H9 (cell line): ENCODE measurements around the gene CD164L2. TPM values are rescaled to one million over a fixed set of nuclear protein-coding genes. Genes with fewer than 3 reads are reported as not detected.

Experiments used
- DNase-seq: peaks from one replicate; pipeline ENCODE4 v3.0.0-alpha.2; 2017
- H2AFZ ChIP-seq: one replicate; pipeline ENCODE4 v1.6.1; 2013; ENCODE audit warnings: mild to moderate bottlenecking, low read length, control low read depth, moderate library complexity
- H2AK5ac ChIP-seq: 2 replicates; pipeline ENCODE4 v1.6.1; 2013; ENCODE audit warnings: low read length, control low read depth, mixed read lengths; ENCODE audit not compliant: insufficient read length
- H2BK120ac ChIP-seq: one replicate; pipeline ENCODE4 v1.6.1; 2013; ENCODE audit warnings: low read depth, mild to moderate bottlenecking, low read length, control low read depth, inconsistent platforms; ENCODE audit not compliant: poor library complexity, severe bottlenecking
- H2BK12ac ChIP-seq: 2 replicates; pipeline ENCODE4 v1.6.1; 2013; ENCODE audit warnings: low read length, control low read depth, mixed read lengths, low read depth; ENCODE audit not compliant: insufficient read length
- H2BK15ac ChIP-seq: 2 replicates; pipeline ENCODE4 v1.6.1; 2013; ENCODE audit warnings: low read depth, low read length, control low read depth
- H2BK20ac ChIP-seq: one replicate; pipeline ENCODE4 v1.6.1; 2013; ENCODE audit warnings: low read depth, mild to moderate bottlenecking, low read length, control low read depth, inconsistent platforms; ENCODE audit not compliant: poor library complexity, severe bottlenecking
- H2BK5ac ChIP-seq: 2 replicates; pipeline ENCODE4 v1.6.1; 2013; ENCODE audit warnings: low read length, control low read depth, mixed read lengths; ENCODE audit not compliant: insufficient read length
- H3K14ac ChIP-seq: 2 replicates; pipeline ENCODE4 v1.6.1; 2013; ENCODE audit warnings: low read length, control low read depth; ENCODE audit not compliant: insufficient read depth
- H3K18ac ChIP-seq: 2 replicates; pipeline ENCODE4 v1.6.1; 2013; ENCODE audit warnings: low read depth, mild to moderate bottlenecking, mixed read lengths, low read length, control low read depth; ENCODE audit not compliant: insufficient read length
- H3K23ac ChIP-seq: 2 replicates; pipeline ENCODE4 v1.6.1; 2013; ENCODE audit warnings: low read length, control low read depth, mixed read lengths, low read depth; ENCODE audit not compliant: insufficient read length
- H3K23me2 ChIP-seq: 2 replicates; pipeline ENCODE4 v1.6.1; 2013; ENCODE audit warnings: low read depth, mild to moderate bottlenecking, mixed read lengths, low read length, control low read depth; ENCODE audit not compliant: insufficient read length, poor library complexity, severe bottlenecking
- H3K27ac ChIP-seq: 2 replicates; pipeline ENCODE4 v1.5.1; 2013; ENCODE audit warnings: low read length, control low read depth, mixed read lengths, low read depth; ENCODE audit not compliant: insufficient read length
- H3K27me3 ChIP-seq: 2 replicates; pipeline ENCODE4 v1.6.1; 2013; ENCODE audit warnings: low read length, control low read depth, inconsistent platforms; ENCODE audit not compliant: insufficient read depth
- H3K4ac ChIP-seq: 2 replicates; pipeline ENCODE4 v1.6.1; 2013; ENCODE audit warnings: low read depth, mild to moderate bottlenecking, control low read depth, inconsistent platforms, low read length, moderate library complexity
- H3K4me1 ChIP-seq: 2 replicates; pipeline ENCODE4 v1.6.1; 2013; ENCODE audit warnings: low read length, control low read depth, inconsistent platforms; ENCODE audit not compliant: insufficient read depth
- H3K4me2 ChIP-seq: 2 replicates; pipeline ENCODE4 v1.6.1; 2013; ENCODE audit warnings: low read length, control low read depth, mixed read lengths; ENCODE audit not compliant: insufficient read length, insufficient read depth
- H3K56ac ChIP-seq: 2 replicates; pipeline ENCODE4 v1.6.1; 2013; ENCODE audit warnings: low read depth, mild to moderate bottlenecking, mixed read lengths, low read length, control low read depth; ENCODE audit not compliant: insufficient read length
- H3K79me1 ChIP-seq: 2 replicates; pipeline ENCODE4 v1.6.1; 2013; ENCODE audit warnings: low read depth, mild to moderate bottlenecking, moderate library complexity, low read length, control low read depth, inconsistent platforms; ENCODE audit not compliant: insufficient read depth, poor library complexity, severe bottlenecking
- H3K79me2 ChIP-seq: 2 replicates; pipeline ENCODE4 v1.6.1; 2013; ENCODE audit warnings: low read length, control low read depth, inconsistent platforms; ENCODE audit not compliant: insufficient read depth
- H3K9ac ChIP-seq: 2 replicates; pipeline ENCODE4 v1.6.1; 2013; ENCODE audit warnings: low read length, control low read depth, mixed read lengths; ENCODE audit not compliant: insufficient read length; ENCODE audit errors: extremely low read depth
- H3K9me3 ChIP-seq: one replicate; pipeline ENCODE4 v1.6.1; 2013; ENCODE audit warnings: low read depth, low read length, inconsistent platforms; ENCODE audit not compliant: control insufficient read depth
- H3T11ph ChIP-seq: one replicate; pipeline ENCODE4 v1.6.1; 2013; ENCODE audit warnings: mild to moderate bottlenecking, low read length, control low read depth, inconsistent platforms
- H4K20me1 ChIP-seq: one replicate; pipeline ENCODE4 v1.6.1; 2013; ENCODE audit not compliant: control insufficient read depth, insufficient read length, insufficient read depth
- H4K5ac ChIP-seq: 2 replicates; pipeline ENCODE4 v1.6.1; 2013; ENCODE audit warnings: low read depth, mild to moderate bottlenecking, mixed read lengths, low read length, control low read depth; ENCODE audit not compliant: insufficient read length
- H4K8ac ChIP-seq: replicated peaks from 2 replicates; pipeline ENCODE4 v1.6.1; 2013; ENCODE audit warnings: low read length, control low read depth, mixed read lengths, low read depth; ENCODE audit not compliant: insufficient read length
- H4K91ac ChIP-seq: 2 replicates; pipeline ENCODE4 v1.6.1; 2013; ENCODE audit warnings: low read depth, mild to moderate bottlenecking, moderate library complexity, mixed read lengths, low read length, control low read depth; ENCODE audit not compliant: insufficient read length
- H3K27ac Mint-ChIP-seq, 3 experiments: 2 replicates in 2 of 3; 3 replicates in 1 of 3; pipeline ENCODE4 v1.8.0; 2020 to 2021; ENCODE audit warnings: mixed read lengths in 3 of 3, mild to moderate bottlenecking in 1 of 3, moderate library complexity in 1 of 3
- H3K27me3 Mint-ChIP-seq: 2 replicates; pipeline ENCODE4 v1.8.0; 2021; ENCODE audit warnings: low read depth, mild to moderate bottlenecking, moderate library complexity, mixed read lengths
- H3K36me3 Mint-ChIP-seq, 3 experiments: 2 replicates in 2 of 3; 3 replicates in 1 of 3; pipeline ENCODE4 v1.8.0; 2020 to 2021; ENCODE audit warnings: low read depth in 3 of 3, mixed read lengths in 3 of 3; ENCODE audit not compliant: insufficient read depth in 1 of 3
- H3K4me1 Mint-ChIP-seq, 2 experiments: 2 replicates each; pipeline ENCODE4 v1.8.0; 2020; ENCODE audit warnings: mixed read lengths in 2 of 2
- H3K4me3 Mint-ChIP-seq, 2 experiments: 2 replicates in 1 of 2; 3 replicates in 1 of 2; pipeline ENCODE4 v1.8.0; 2020 to 2021; ENCODE audit warnings: mild to moderate bottlenecking in 2 of 2, mixed read lengths in 2 of 2, moderate library complexity in 1 of 2
- H3K9me3 Mint-ChIP-seq, 2 experiments: 2 replicates in 1 of 2; 3 replicates in 1 of 2; pipeline ENCODE4 v1.8.0; 2020; ENCODE audit warnings: mild to moderate bottlenecking in 2 of 2, mixed read lengths in 2 of 2, moderate library complexity in 1 of 2
- CTCF ChIP-seq: fragments of 200-600 bp; sonication (generic); conservative IDR thresholded peaks from 3 replicates; pipeline ENCODE4 v1.8.0; 2021; ENCODE audit warnings: antibody characterized with exemption, mild to moderate bottlenecking
- WGBS: extraction: QIAGEN DNeasy Blood & Tissue Kit; methylation state at CpG from one replicate; pipeline ENCODE4 v1.1.7; 2013; ENCODE audit warnings: missing lambda C conversion rate, low lambda C conversion rate, mixed read lengths; ENCODE audit not compliant: insufficient read length; ENCODE audit errors: extremely low coverage; 5-methylcytosine and 5-hydroxymethylcytosine counted together
- total RNA-seq: library from RNA; stranded (reverse); gene quantifications from 2 replicates; pipeline ENCODE4 v1.2.1, GENCODE V29; 2021

The CD164L2 gene
- total RNA-seq, 1 experiment from 2014 or later, result 1.2 TPM

DNA sequence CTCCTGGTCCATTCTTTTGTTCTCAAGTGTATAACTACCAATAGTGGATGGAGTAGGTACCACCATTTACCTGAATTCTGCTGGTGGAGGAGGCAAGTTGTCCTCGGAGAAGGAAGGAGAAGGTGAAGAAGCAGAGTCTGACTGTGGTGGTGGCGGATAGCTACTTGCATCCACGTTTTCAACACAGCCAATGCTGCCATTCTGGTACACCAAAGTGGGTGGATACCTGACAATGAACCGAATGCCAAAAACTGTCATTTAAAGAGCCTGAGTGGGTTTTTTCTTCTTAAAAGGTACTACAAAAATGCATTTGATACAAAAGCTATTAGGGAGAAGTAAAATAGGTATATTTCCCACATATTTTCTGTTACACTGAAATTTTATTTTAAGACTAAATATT lies 29.4 kb upstream of the CD164L2 start:
- Histone ChIP-seq H3T11ph (no peak overlapping the region), H3K27ac (no peak overlapping the region), H3K9ac (no peak overlapping the region), H2BK20ac (no peak overlapping the region), H2BK12ac (no peak overlapping the region), H3K18ac (no peak overlapping the region), H3K27me3 (no peaks in the 10 kb centered on the region), H3K14ac (no peak overlapping the region), H2AFZ (no peak overlapping the region), H4K8ac (no peak overlapping the region), H4K20me1 (no peaks in the 10 kb centered on the region), H3K4me2 (no peak overlapping the region), H3K4me1 (no peaks in the 10 kb centered on the region), H4K91ac (no peak overlapping the region), H3K56ac (no peak overlapping the region), H3K79me1 (no peaks in the 10 kb centered on the region), H2BK5ac (no peak overlapping the region), H3K9me3 (no peaks in the 10 kb centered on the region), H2BK120ac (no peak overlapping the region), H3K4ac (no peak overlapping the region), H4K5ac (no peak overlapping the region), H3K23ac (no peak overlapping the region), H2BK15ac (no peak overlapping the region), H3K79me2 (no peaks in the 10 kb centered on the region), H3K23me2 (no peaks in the 10 kb centered on the region), H2AK5ac (no peak overlapping the region)
- TF ChIP-seq CTCF, result no peak
- no CpG with 5 or more reads among the region's 4 CpGs for WGBS
- Mint-ChIP-seq H3K9me3 (no peaks in the 10 kb centered on the region), H3K36me3 (peaks cover 47 to 86% (median 84%) of the 10 kb centered on the region in 3 experiments; a peak in 6 of 7 replicates), H3K27ac (no peak overlapping the region; a peak in 1 of 7 replicates), H3K27me3 (no peaks in the 10 kb centered on the region), H3K4me3 (no peak overlapping the region), H3K4me1 (no peaks in the 10 kb centered on the region)
- no peak for DNase-seq
